Stimulated activated CD4-positive, alpha-beta T cell treated with anti-CD3 and anti-CD28 coated beads, Interleukin-4, amount 100 ng/mL, for 1 hour (primary cell): ENCODE results near the gene DNMT3A.
"Not testable (repeated sequence)": the region's sequence is repeated elsewhere in the genome, so short reads cannot be mapped to it uniquely, and the experiment has no call there.

Source experiments
- DNase-seq: peaks from one replicate; pipeline ENCODE4 v3.0.0-alpha.2; 2020

Gene DNMT3A

GRCh38 chr2:25230198-25230947 lies 111.4 kb downstream of the DNMT3A start:
- no peak for DNase-seq

- no peak for DNase-seq
Measured at GRCh38 chr2:25229279-25230197, 112.2 kb downstream of the DNMT3A start.

GRCh38 chr2:25228848-25229278 lies 112.9 kb downstream of the DNMT3A start:
- DNase-seq = peak; percentile 21

GRCh38 chr2:25227576-25227975 lies 114.1 kb downstream of the DNMT3A start:
- no peak for DNase-seq

- DNase-seq = no peak
Measured at GRCh38 chr2:25226827-25227226, 114.9 kb downstream of the DNMT3A start.

- no peak for DNase-seq
Measured at GRCh38 chr2:25222477-25223121, 119.1 kb downstream of the DNMT3A start.

- no peak for DNase-seq
Measured at GRCh38 chr2:25221579-25221978, 120.1 kb downstream of the DNMT3A start.

- no peak for DNase-seq
Measured at GRCh38 chr2:25220313-25220712, 121.4 kb downstream of the DNMT3A start.

- no peak for DNase-seq
Measured at GRCh38 chr2:25219621-25220020, 122.1 kb downstream of the DNMT3A start.

- DNase-seq = no peak
Measured at GRCh38 chr2:25218100-25218499, 123.6 kb downstream of the DNMT3A start.

GRCh38 chr2:25215948-25216679 lies 125.6 kb downstream of the DNMT3A start:
- peak; percentile 88 for DNase-seq

GRCh38 chr2:25215232-25215631 lies 126.5 kb downstream of the DNMT3A start:
- no peak for DNase-seq

GRCh38 chr2:25213229-25213628 lies 128.5 kb downstream of the DNMT3A start:
- no peak for DNase-seq

- DNase-seq = not testable (repeated sequence)
Measured at GRCh38 chr2:25210923-25211322, 130.8 kb downstream of the DNMT3A start.

- no peak for DNase-seq
Measured at GRCh38 chr2:25207078-25207545, 134.6 kb downstream of the DNMT3A start.

- DNase-seq = no peak
Measured at GRCh38 chr2:25204190-25204838, 137.4 kb downstream of the DNMT3A start.

GRCh38 chr2:25202275-25202674 lies 139.4 kb downstream of the DNMT3A start:
- DNase-seq = no peak

GRCh38 chr2:25201794-25202193 lies 139.9 kb downstream of the DNMT3A start:
- no peak for DNase-seq

- DNase-seq = no peak
Measured at GRCh38 chr2:25201265-25201664, 140.5 kb downstream of the DNMT3A start.

- DNase-seq = no peak
Measured at GRCh38 chr2:25198576-25198975, 143.1 kb downstream of the DNMT3A start.

GRCh38 chr2:25198209-25198525 lies 143.6 kb downstream of the DNMT3A start:
- DNase-seq = no peak
